Heart left ventricle (tissue), 13 donors: ENCODE data around the gene CYP2U1.

Experiments
- CTCF ChIP-seq, 12 donors: fragments of 200-600 bp; sonication (generic) in 4 of 12; IDR thresholded peaks; one replicate each; pipeline versions ENCODE4 v1.5.0 to v1.8.0; 2018 to 2022; ENCODE audit warnings: antibody characterized with exemption in 12 of 12, mild to moderate bottlenecking in 5 of 12
- POLR2A ChIP-seq, 2 donors: fragments of 450-650 bp; IDR thresholded peaks; one replicate each; pipeline ENCODE4 v1.6.1; 2017; ENCODE audit warnings: antibody characterized with exemption in 2 of 2, mild to moderate bottlenecking in 2 of 2, moderate library complexity in 2 of 2
- donor health status: ischemic (EF 13 %, LVEDD 7.1; RV severe dilation, severe dysfunction).
- donor health status: DM: no; HTN: yes; CAD: no.
- donor health status: DM: no; HTN: no; CAD: no.
- donor health status: ischemic (EF 25% LVEDD 6.9; RV normal size, moderate dysfunction).
- donor health status: ischemic (EF 25% LVEDD 5.7; RV mildly dilated, moderate dysfunction).
- donor health status: ischemic (EF 35%, LVEDD 5.7; RV mildly dilated, moderate dysfunction).
- donor health status: nonischemic (EF 11% LVEDD 7.7; RV severe dilation, severe dysfunction).
- donor health status: DM: yes; HTN: yes; CAD: no.
- donor health status: PGD.
- donor health status: ischemic (EF 29% LVEDD 5.4; RV normal size, mild dysfunction).
- donor health status: nonischemic (EF 23%, LVEDD 6.1; RV moderate dilation, normal function).

DNA sequence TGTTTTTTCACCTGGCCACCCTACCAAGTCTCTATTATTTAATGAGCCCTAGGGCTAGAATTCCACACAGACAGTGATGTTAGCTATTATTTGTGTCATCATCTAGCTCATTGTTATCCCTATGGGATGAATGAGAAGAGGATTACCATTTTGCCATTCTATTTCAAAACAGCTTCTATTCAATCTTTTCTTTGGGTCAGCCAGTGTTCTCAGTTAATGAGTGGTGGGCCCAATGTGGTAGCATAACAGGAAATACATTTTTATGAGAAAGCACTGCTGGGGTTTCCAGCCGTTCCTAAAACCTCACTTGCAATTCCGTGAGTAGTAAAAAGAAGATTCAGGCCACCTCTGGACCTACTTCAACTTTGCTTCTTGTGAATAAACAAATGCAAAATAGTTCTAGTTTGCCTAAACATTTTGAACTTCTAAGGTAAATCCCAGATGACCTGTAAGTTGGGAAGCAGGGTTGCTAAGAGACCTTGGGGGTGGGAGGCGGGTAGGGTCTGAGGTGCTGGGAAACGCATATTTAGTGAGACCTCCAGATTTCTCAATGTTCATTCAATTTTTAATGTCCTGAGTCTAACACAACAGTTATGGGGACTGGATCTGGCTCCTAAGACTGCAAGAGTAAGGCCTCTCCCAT is 24.8 kb upstream of the CYP2U1 start:
- TF ChIP-seq CTCF (IDR thresholded peaks at IDR 0.05) (no peak), POLR2A (IDR thresholded peaks at IDR 0.05) (no peak)
